ENCODE results near the gene MFAP2. TPM values are rescaled to one million over a fixed set of nuclear protein-coding genes. Genes with fewer than 3 reads are reported as not detected.
"Not testable (repeated sequence)": the region's sequence is repeated elsewhere in the genome, so short reads cannot be mapped to it uniquely, and the experiment has no call there.

The MFAP2 gene
- total RNA-seq, 1 experiment from 2014 or later: 12.9 TPM

- H3K27ac ChIP-seq (ENCODE audit: low read length): no peak overlapping the region
- ChIA-PET POLR2A (no interaction called here), CTCF (no interaction called here)
- DNase-seq (ENCODE audit: low read depth, low spot score) (no peak), ATAC-seq (no peak)
- H3K4me1 ChIP-seq (ENCODE audit: control insufficient read depth, insufficient read depth, low read length): no peaks in the 10 kb centered on the region; the same call in 1 of the 2 replicates
- intact Hi-C loops (cut with micrococcal nuclease; ENCODE audit: unreplicated experiment): no loop called here
- no peaks in the 10 kb centered on the region for H3K27me3 ChIP-seq (ENCODE audit: control insufficient read depth, insufficient read depth, low read length)
- no peak overlapping the region for H3K4me3 ChIP-seq (ENCODE audit: low read depth in 2 of 2, low read length in 2 of 2)
- H3K36me3 ChIP-seq (ENCODE audit: control insufficient read depth, insufficient read depth, low read length): no peaks in the 10 kb centered on the region
- no peaks in the 10 kb centered on the region for H3K9me3 ChIP-seq (ENCODE audit: control insufficient read depth, insufficient read depth, low read depth, low read length)
- no TSS peak for BruUV-seq (replicated peaks)
- in situ Hi-C loops (cut with HindIII; ENCODE audit: low pct_unique_long_range_greater_than_20kb, low sequenced_read_pairs): no loop called here
- no peak for TF ChIP-seq SIN3A (IDR thresholded peaks at IDR 0.05; ENCODE audit: borderline replicate concordance, insufficient read depth, low read depth, low read length)
- no peak for TF ChIP-seq CTCF (IDR thresholded peaks at IDR 0.05)
- TF ChIP-seq TCF7L2 (IDR thresholded peaks at IDR 0.05; ENCODE audit: low read depth, low read length): no peak
- no peak for TF ChIP-seq POLR2AphosphoS5 (IDR thresholded peaks at IDR 0.05; ENCODE audit: low read depth, low read length)
- TF ChIP-seq, protein P1, sequence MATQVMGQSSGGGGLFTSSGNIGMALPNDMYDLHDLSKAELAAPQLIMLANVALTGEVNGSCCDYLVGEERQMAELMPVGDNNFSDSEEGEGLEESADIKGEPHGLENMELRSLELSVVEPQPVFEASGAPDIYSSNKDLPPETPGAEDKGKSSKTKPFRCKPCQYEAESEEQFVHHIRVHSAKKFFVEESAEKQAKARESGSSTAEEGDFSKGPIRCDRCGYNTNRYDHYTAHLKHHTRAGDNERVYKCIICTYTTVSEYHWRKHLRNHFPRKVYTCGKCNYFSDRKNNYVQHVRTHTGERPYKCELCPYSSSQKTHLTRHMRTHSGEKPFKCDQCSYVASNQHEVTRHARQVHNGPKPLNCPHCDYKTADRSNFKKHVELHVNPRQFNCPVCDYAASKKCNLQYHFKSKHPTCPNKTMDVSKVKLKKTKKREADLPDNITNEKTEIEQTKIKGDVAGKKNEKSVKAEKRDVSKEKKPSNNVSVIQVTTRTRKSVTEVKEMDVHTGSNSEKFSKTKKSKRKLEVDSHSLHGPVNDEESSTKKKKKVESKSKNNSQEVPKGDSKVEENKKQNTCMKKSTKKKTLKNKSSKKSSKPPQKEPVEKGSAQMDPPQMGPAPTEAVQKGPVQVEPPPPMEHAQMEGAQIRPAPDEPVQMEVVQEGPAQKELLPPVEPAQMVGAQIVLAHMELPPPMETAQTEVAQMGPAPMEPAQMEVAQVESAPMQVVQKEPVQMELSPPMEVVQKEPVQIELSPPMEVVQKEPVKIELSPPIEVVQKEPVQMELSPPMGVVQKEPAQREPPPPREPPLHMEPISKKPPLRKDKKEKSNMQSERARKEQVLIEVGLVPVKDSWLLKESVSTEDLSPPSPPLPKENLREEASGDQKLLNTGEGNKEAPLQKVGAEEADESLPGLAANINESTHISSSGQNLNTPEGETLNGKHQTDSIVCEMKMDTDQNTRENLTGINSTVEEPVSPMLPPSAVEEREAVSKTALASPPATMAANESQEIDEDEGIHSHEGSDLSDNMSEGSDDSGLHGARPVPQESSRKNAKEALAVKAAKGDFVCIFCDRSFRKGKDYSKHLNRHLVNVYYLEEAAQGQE (IDR thresholded peaks at IDR 0.05; ENCODE audit: insufficient read depth in 1 of 2, low read depth in 2 of 2, low read length in 1 of 2): no peak
Observed at GRCh38 chr1:16944038-16944437, 36.4 kb downstream of the MFAP2 start.

DNA sequence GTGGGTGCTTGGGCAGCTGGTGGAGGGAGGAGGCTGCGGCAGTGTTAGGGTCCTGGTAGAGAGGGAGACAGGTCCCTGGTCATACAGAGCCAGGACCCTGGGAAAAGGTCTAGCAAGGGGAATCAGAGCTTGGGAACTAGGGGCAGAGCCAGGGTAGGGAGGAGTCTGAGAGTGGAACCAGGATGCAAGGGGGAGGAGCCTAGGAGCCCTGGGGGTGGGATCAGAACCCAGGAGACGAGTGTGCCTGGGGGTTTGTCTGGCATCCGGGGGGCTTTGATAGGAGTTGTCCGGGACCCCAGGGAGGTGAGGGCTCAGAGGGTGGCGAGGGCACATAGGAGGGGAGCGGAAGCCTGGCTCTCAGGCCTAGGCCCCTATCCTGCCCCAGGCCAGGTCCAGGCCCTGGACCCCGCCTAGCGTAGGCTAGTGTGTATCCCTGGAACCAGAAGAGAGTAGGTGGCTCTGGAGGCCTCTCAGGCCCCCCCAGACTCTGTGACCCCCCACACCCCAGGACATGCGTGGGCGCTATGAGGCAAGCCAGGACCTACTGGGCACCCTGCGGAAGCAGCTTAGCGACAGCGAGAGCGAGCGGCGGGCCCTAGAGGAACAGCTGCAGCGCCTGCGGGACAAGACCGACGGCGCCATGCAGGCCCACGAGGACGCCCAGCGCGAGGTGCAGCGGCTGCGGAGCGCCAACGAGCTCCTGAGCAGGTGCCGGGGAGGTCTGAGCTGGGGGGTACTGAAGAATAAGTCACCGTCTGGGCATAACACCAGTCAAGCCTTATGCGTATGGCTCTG, 40.8 kb downstream of the MFAP2 start:
- CTCF ChIA-PET; H3K9me3 ChIP-seq (ENCODE audit: control insufficient read depth, insufficient read depth, low read depth, low read length); BruUV-seq (replicated peaks); DNase-seq (ENCODE audit: low read depth, low spot score); POLR2A ChIA-PET; in situ Hi-C loops (cut with HindIII; ENCODE audit: low pct_unique_long_range_greater_than_20kb, low sequenced_read_pairs); H3K36me3 ChIP-seq (ENCODE audit: control insufficient read depth, insufficient read depth, low read length); H3K27me3 ChIP-seq (ENCODE audit: control insufficient read depth, insufficient read depth, low read length); H3K27ac ChIP-seq (ENCODE audit: low read length); intact Hi-C loops (cut with micrococcal nuclease; ENCODE audit: unreplicated experiment); H3K4me3 ChIP-seq (ENCODE audit: low read depth in 2 of 2, low read length in 2 of 2); H3K4me1 ChIP-seq (ENCODE audit: control insufficient read depth, insufficient read depth, low read length): not testable (repeated sequence)
- ATAC-seq: peak; percentile 77
